PC-9 (cell line): ENCODE data around the gene UVSSA. TPM values are rescaled to one million over a fixed set of nuclear protein-coding genes. Genes with fewer than 3 reads are reported as not detected.
A peak's percentile ranks its signal among the peaks of the same experiment; 100 is the strongest.

Source experiments
- BruUV-seq: library from RNA; stranded (reverse); fragments of 400-500 nt; replicated peaks from 2 replicates; lab custom pipeline; 2021; lab: Mats Ljungman, UMichigan
- CTCF ChIA-PET: fragments of 300-600 bp; sonication (Branson Sonifier 250); formaldehyde crosslinking; loops from one replicate; lab custom pipeline; 2022; ENCODE audit warnings: antibody characterized with exemption; lab: Charles Lee
- POLR2A ChIA-PET: fragments of 300-600 bp; sonication (Branson Sonifier 250); formaldehyde crosslinking; loops from one replicate; lab custom pipeline; 2022; ENCODE audit warnings: antibody characterized with exemption; ENCODE audit not compliant: unreplicated experiment; lab: Charles Lee
- DNase-seq, 2 experiments: peaks; one replicate each; pipeline versions ENCODE4 v3.0.0 to v3.0.0-alpha.2; 2015 to 2022; ENCODE audit warnings: mixed read lengths in 1 of 2
- H2AFZ ChIP-seq: fragments of 200-600 bp; sonication (generic); 2 replicates; pipeline ENCODE4 v1.8.1; 2017; ENCODE audit warnings: antibody characterized with exemption
- H3F3A ChIP-seq: fragments of 200-600 bp; sonication (generic); 2 replicates; pipeline ENCODE4 v1.8.1; 2017; ENCODE audit warnings: antibody characterized with exemption, mild to moderate bottlenecking, low read depth; ENCODE audit not compliant: insufficient read depth
- H3K27ac ChIP-seq: fragments of 200-600 bp; sonication (generic); 2 replicates; pipeline ENCODE4 v1.6.1; 2016; ENCODE audit warnings: mixed run types
- H3K27me3 ChIP-seq: fragments of 200-600 bp; sonication (generic); 2 replicates; pipeline ENCODE4 v1.6.1; 2016; ENCODE audit warnings: low read depth, mixed run types; ENCODE audit not compliant: insufficient read depth
- H3K36me3 ChIP-seq: fragments of 200-600 bp; sonication (generic); 2 replicates; pipeline ENCODE4 v1.6.1; 2016; ENCODE audit warnings: low read depth, mixed run types
- H3K4me1 ChIP-seq: fragments of 200-600 bp; sonication (generic); replicated peaks from 2 replicates; pipeline ENCODE4 v1.6.1; 2016; ENCODE audit warnings: mixed run types; ENCODE audit not compliant: insufficient read depth
- H3K4me2 ChIP-seq: fragments of 200-600 bp; sonication (generic); 2 replicates; pipeline ENCODE4 v1.6.1; 2017; ENCODE audit warnings: mixed run types
- H3K4me3 ChIP-seq: fragments of 200-600 bp; sonication (generic); 2 replicates; pipeline ENCODE4 v1.6.1; 2016; ENCODE audit warnings: mixed run types
- H3K79me2 ChIP-seq: fragments of 200-600 bp; sonication (generic); 2 replicates; pipeline ENCODE4 v1.6.1; 2017; ENCODE audit warnings: low read depth, mixed run types
- H3K9me2 ChIP-seq: fragments of 200-600 bp; sonication (generic); 2 replicates; pipeline ENCODE4 v1.8.1; 2017; ENCODE audit warnings: mild to moderate bottlenecking; ENCODE audit not compliant: insufficient read depth
- H3K9me3 ChIP-seq: fragments of 200-600 bp; sonication (generic); 2 replicates; pipeline ENCODE4 v1.8.1; 2016; ENCODE audit warnings: low read depth; ENCODE audit not compliant: insufficient read depth
- H4K20me1 ChIP-seq: fragments of 200-600 bp; sonication (generic); 2 replicates; pipeline ENCODE4 v1.8.1; 2017; ENCODE audit not compliant: insufficient read depth
- EZH2 ChIP-seq: fragments of 200-600 bp; sonication (generic); IDR thresholded peaks from 2 replicates; pipeline ENCODE4 v1.8.0; 2017; ENCODE audit warnings: antibody characterized with exemption, low read depth
- intact Hi-C: fragments of 100-400 bp; cut with micrococcal nuclease; formaldehyde crosslinking; loops from one replicate; pipeline ENCODE4 v1.10.0; 2022; ENCODE audit not compliant: unreplicated experiment
- total RNA-seq: library from RNA; stranded (reverse); gene quantifications from 2 replicates; pipeline ENCODE4 v1.2.3, GENCODE V29; 2021
- TF ChIP-seq, protein P1 (sequence below): fragments of 200-600 bp; sonication (generic); conservative IDR thresholded peaks from 2 replicates; pipeline ENCODE4 v1.6.1; 2017; ENCODE audit warnings: mixed run types, antibody characterized with exemption, mild to moderate bottlenecking, moderate library complexity

Gene UVSSA
- total RNA-seq, 1 experiment from 2014 or later: 24.3 TPM

GRCh38 chr4:1351854-1352566 lies 5.0 kb downstream of the UVSSA start:
- H4K20me1 ChIP-seq: peaks cover 8% of the 10 kb centered on the region; the same call in 1 of the 2 replicates
- TF ChIP-seq EZH2: no peak
- TF ChIP-seq, protein P1, sequence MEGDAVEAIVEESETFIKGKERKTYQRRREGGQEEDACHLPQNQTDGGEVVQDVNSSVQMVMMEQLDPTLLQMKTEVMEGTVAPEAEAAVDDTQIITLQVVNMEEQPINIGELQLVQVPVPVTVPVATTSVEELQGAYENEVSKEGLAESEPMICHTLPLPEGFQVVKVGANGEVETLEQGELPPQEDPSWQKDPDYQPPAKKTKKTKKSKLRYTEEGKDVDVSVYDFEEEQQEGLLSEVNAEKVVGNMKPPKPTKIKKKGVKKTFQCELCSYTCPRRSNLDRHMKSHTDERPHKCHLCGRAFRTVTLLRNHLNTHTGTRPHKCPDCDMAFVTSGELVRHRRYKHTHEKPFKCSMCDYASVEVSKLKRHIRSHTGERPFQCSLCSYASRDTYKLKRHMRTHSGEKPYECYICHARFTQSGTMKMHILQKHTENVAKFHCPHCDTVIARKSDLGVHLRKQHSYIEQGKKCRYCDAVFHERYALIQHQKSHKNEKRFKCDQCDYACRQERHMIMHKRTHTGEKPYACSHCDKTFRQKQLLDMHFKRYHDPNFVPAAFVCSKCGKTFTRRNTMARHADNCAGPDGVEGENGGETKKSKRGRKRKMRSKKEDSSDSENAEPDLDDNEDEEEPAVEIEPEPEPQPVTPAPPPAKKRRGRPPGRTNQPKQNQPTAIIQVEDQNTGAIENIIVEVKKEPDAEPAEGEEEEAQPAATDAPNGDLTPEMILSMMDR: peak; percentile 90
- H3K79me2 ChIP-seq: peaks cover 16% of the 10 kb centered on the region; the same call in 1 of the 2 replicates
- no peaks in the 10 kb centered on the region for H3K36me3 ChIP-seq
- no peak overlapping the region for H2AFZ ChIP-seq
- no peak overlapping the region for H3K4me2 ChIP-seq
- H3K9me2 ChIP-seq: no peaks in the 10 kb centered on the region
- H3K4me1 ChIP-seq: peaks cover 11% of the 10 kb centered on the region
- no peaks in the 10 kb centered on the region for H3K9me3 ChIP-seq
- ChIA-PET CTCF (no interaction called here), POLR2A (no interaction called here)
- intact Hi-C loops: loop anchor here (5.0 to 10.0 kb wide), 2 partner anchors 253 to 320 kb away; no protein-coding TSS in a partner anchor
- H3K27me3 ChIP-seq: no peaks in the 10 kb centered on the region
- peak; percentile 67 to 86 for DNase-seq
- H3F3A ChIP-seq: peaks cover 11% of the 10 kb centered on the region
- no peak overlapping the region for H3K4me3 ChIP-seq
- no TSS peak for BruUV-seq
- no peak overlapping the region for H3K27ac ChIP-seq

DNA sequence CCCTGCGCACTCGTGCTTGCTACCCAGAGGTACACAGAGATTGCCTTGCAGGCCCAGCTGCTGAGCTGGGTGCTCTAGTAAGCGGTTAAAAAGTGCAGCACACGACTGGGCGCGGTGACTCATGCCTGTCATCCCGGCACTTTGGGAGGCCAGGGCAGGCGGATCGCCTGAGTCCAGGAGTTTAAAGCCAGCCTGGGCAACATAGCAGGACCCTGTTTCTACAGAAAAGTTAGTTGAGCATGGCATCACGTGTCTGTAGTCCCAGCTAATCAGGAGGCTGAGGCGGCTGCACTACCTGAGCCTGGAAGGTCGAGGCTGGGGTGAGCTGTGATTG lies 5.5 kb downstream of the UVSSA start:
- peaks cover 8% of the 10 kb centered on the region; the same call in 1 of the 2 replicates for H4K20me1 ChIP-seq
- no peaks in the 10 kb centered on the region for H3K36me3 ChIP-seq
- no peak overlapping the region for H2AFZ ChIP-seq
- H3F3A ChIP-seq: peaks cover 9% of the 10 kb centered on the region
- no peak for DNase-seq
- intact Hi-C loops: loop anchor here (5.0 to 10.0 kb wide), 2 partner anchors 252 to 320 kb away; no protein-coding TSS in a partner anchor
- H3K27ac ChIP-seq: no peak overlapping the region
- no peak overlapping the region for H3K4me3 ChIP-seq
- peaks cover 11% of the 10 kb centered on the region for H3K4me1 ChIP-seq
- H3K4me2 ChIP-seq: no peak overlapping the region
- TF ChIP-seq, protein P1: no peak
- TF ChIP-seq EZH2: no peak
- BruUV-seq: no TSS peak
- ChIA-PET POLR2A (no interaction called here), CTCF (no interaction called here)
- H3K27me3 ChIP-seq: no peaks in the 10 kb centered on the region
- no peaks in the 10 kb centered on the region for H3K9me3 ChIP-seq
- H3K9me2 ChIP-seq: no peaks in the 10 kb centered on the region
- peaks cover 16% of the 10 kb centered on the region; the same call in 1 of the 2 replicates for H3K79me2 ChIP-seq

GRCh38 chr4:1353186-1354055 lies 6.4 kb downstream of the UVSSA start:
- intact Hi-C loops: loop anchor here (5.0 to 10.0 kb wide), 2 partner anchors 251 to 321 kb away; no protein-coding TSS in a partner anchor
- no peaks in the 10 kb centered on the region for H3K9me2 ChIP-seq
- ChIA-PET POLR2A (no interaction called here), CTCF (no interaction called here)
- no peaks in the 10 kb centered on the region for H3K36me3 ChIP-seq
- H3F3A ChIP-seq: peaks cover 2% of the 10 kb centered on the region; the same call in 1 of the 2 replicates
- no peak overlapping the region for H2AFZ ChIP-seq
- TF ChIP-seq, protein P1: no peak
- no peak for TF ChIP-seq EZH2
- no peaks in the 10 kb centered on the region for H3K27me3 ChIP-seq
- peaks cover 8% of the 10 kb centered on the region; the same call in 1 of the 2 replicates for H4K20me1 ChIP-seq
- peaks cover 9% of the 10 kb centered on the region; the same call in 1 of the 2 replicates for H3K79me2 ChIP-seq
- no peak overlapping the region for H3K4me2 ChIP-seq
- H3K27ac ChIP-seq: no peak overlapping the region
- no TSS peak for BruUV-seq
- peaks cover 4% of the 10 kb centered on the region for H3K4me1 ChIP-seq
- no peak overlapping the region for H3K4me3 ChIP-seq
- DNase-seq: no peak
- no peaks in the 10 kb centered on the region for H3K9me3 ChIP-seq
